ENCODE measurements around the gene P2RY8. TPM values are rescaled to one million over a fixed set of nuclear protein-coding genes. Genes with fewer than 3 reads are reported as not detected.

The P2RY8 gene
- total and polyA plus RNA-seq, 2 donors (not counting 1 experiment from before 2014, with no cell fraction given) = 72.3 to 142 TPM

DNA sequence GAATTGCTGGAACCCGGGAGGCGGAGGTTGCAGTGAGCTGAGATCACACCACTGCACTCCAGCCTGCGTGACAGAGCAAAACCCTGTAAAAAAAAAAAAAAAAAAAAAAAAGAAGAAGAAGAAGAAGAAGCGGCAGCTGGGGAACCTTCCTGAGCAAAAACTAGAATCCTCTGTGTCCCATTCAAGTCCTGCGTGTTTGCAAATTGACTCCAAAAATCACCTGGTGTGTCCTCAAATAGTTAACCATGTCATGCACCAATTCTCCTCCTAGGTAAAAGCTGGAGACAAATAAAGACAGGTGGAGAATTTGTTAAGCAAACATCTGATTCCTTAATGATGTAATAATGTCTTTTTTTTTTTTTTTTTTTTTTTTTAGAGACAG, 52.4 kb downstream of the P2RY8 start:
- WGBS (ENCODE audit: insufficient coverage) = 40% methylated on average over 1 of the region's 5 CpGs
- H3K79me2 ChIP-seq (ENCODE audit: control insufficient read depth, insufficient read depth, low read length) = peaks cover 78% of the 10 kb centered on the region
- no peaks in the 10 kb centered on the region for H3K27me3 ChIP-seq (replicated peaks in 1 of 4; ENCODE audit: control extremely low read depth in 1 of 4, control insufficient read depth in 3 of 4, insufficient read depth in 4 of 4, low read length in 3 of 4)
- CTCF ChIA-PET = no interaction called here
- TF ChIP-seq, protein P1, sequence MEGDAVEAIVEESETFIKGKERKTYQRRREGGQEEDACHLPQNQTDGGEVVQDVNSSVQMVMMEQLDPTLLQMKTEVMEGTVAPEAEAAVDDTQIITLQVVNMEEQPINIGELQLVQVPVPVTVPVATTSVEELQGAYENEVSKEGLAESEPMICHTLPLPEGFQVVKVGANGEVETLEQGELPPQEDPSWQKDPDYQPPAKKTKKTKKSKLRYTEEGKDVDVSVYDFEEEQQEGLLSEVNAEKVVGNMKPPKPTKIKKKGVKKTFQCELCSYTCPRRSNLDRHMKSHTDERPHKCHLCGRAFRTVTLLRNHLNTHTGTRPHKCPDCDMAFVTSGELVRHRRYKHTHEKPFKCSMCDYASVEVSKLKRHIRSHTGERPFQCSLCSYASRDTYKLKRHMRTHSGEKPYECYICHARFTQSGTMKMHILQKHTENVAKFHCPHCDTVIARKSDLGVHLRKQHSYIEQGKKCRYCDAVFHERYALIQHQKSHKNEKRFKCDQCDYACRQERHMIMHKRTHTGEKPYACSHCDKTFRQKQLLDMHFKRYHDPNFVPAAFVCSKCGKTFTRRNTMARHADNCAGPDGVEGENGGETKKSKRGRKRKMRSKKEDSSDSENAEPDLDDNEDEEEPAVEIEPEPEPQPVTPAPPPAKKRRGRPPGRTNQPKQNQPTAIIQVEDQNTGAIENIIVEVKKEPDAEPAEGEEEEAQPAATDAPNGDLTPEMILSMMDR (IDR thresholded peaks at IDR 0.05) = no peak
- no peak for TF ChIP-seq EZH2 (IDR thresholded peaks at IDR 0.05; ENCODE audit: borderline replicate concordance, insufficient read depth, low read depth, low read length, poor library complexity, severe bottlenecking)
- Mint-ChIP-seq H3K27ac (peak overlapping the region; percentile 78), H3K27me3 (no peaks in the 10 kb centered on the region), H3K9me3 (ENCODE audit: insufficient read depth) (peaks cover 1% of the 10 kb centered on the region), H3K4me1 (peaks cover 64% of the 10 kb centered on the region), H3K4me3 (peak overlapping the region; percentile 76)
- H3K4me1 ChIP-seq (ENCODE audit: control insufficient read depth in 2 of 2, insufficient read depth in 2 of 2, low read length in 2 of 2) = peaks cover 36 to 61% of the 10 kb centered on the region in 2 donors
- no peak overlapping the region for H3K27ac ChIP-seq (ENCODE audit: low read length in 2 of 2)
- ATAC-seq (ENCODE audit: low read depth) (no peak), DNase-seq (peak; percentile 49)
- peaks cover 70% of the 10 kb centered on the region for H4K20me1 ChIP-seq (ENCODE audit: control insufficient read depth, insufficient read depth, low read length, poor library complexity, severe bottlenecking)
- no peak overlapping the region for H3K4me3 ChIP-seq (ENCODE audit: control extremely low read depth in 1 of 5, extremely low read depth in 1 of 5, insufficient read depth in 1 of 5, low read depth in 2 of 5, low read length in 4 of 5)
- H3K4me2 ChIP-seq (replicated peaks; ENCODE audit: low read depth, low read length, poor library complexity, severe bottlenecking) = no peak overlapping the region
- no peak overlapping the region for H2AFZ ChIP-seq (ENCODE audit: insufficient read depth, low read depth, low read length, poor library complexity, severe bottlenecking)
- H3K9me3 ChIP-seq (ENCODE audit: control extremely low read depth in 1 of 3, control insufficient read depth in 2 of 3, insufficient read depth in 1 of 3, low read length in 2 of 3) = peaks cover 0 to 8% (median 4%) of the 10 kb centered on the region in 3 donors
- H3K9ac ChIP-seq (ENCODE audit: low read length) = no peak overlapping the region
- intact Hi-C loops (cut with micrococcal nuclease) = loop anchor here (1.0 kb wide), 1 partner anchor 10 kb away; no protein-coding TSS in a partner anchor
- peaks cover 10 to 63% of the 10 kb centered on the region in 2 experiments for H3K36me3 ChIP-seq (replicated peaks in 1 of 2; ENCODE audit: control extremely low read depth in 1 of 2, control insufficient read depth in 1 of 2, extremely low read depth in 1 of 2, insufficient read depth in 2 of 2, low read length in 1 of 2)
- POLR2A ChIA-PET = no interaction called here

DNA sequence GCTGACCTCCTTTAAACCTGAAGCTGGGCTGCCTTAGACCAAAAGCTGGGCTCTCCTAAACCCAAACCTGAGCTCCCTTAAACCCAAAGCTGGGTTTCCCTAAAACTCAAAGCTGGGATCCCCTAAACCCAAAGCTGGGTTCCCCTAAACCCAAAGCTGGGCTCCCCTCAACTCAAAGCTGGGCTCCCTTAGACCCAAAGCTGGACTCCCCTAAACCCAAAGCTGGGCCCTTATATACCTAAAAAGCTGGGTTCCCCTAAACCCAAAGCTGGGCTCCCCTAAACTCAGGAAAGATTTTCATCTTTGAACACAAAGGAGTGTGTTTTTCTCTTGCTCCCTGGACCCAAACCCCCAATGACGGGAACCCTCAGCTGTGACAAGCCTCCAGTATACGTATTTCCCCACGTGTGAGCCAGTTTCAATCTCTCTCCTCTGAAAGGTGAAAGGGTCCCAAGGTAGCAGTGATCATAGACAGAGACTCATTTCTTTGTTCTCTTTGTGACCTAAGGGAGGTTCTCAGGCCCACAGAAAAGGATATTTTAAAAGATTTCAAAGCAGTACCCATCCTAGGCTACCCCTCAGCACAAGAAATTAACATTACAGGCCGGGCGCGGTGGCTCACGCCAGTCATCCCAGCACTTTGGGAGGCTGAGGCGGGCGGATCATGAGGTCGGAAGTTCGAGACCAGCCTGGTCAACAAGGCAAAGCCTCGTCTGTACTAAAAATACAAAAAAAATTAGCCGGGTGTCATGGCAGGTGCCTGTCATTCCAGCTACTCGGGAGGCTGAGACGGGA, 52.9 kb downstream of the P2RY8 start:
- H3K4me1 Mint-ChIP-seq = peaks cover 69% of the 10 kb centered on the region

More for the DNA sequence above, 52.9 kb downstream of the P2RY8 start:
- H3K9me3 Mint-ChIP-seq (ENCODE audit: insufficient read depth) = peaks cover 6% of the 10 kb centered on the region
- Histone ChIP-seq H3K4me3 (ENCODE audit: control extremely low read depth in 1 of 5, extremely low read depth in 1 of 5, insufficient read depth in 1 of 5, low read depth in 2 of 5, low read length in 4 of 5) (no peak overlapping the region), H3K27me3 (replicated peaks in 1 of 4; ENCODE audit: control extremely low read depth in 1 of 4, control insufficient read depth in 3 of 4, insufficient read depth in 4 of 4, low read length in 3 of 4) (no peaks in the 10 kb centered on the region), H3K27ac (ENCODE audit: low read length in 2 of 2) (peak overlapping the region; percentile 28 to 74), H3K9ac (ENCODE audit: low read length) (no peak overlapping the region), H3K4me1 (ENCODE audit: control insufficient read depth in 2 of 2, insufficient read depth in 2 of 2, low read length in 2 of 2) (peaks cover 36 to 63% of the 10 kb centered on the region in 2 donors), H3K9me3 (ENCODE audit: control extremely low read depth in 1 of 3, control insufficient read depth in 2 of 3, insufficient read depth in 1 of 3, low read length in 2 of 3) (peaks cover 0 to 8% (median 6%) of the 10 kb centered on the region in 3 donors), H3K36me3 (replicated peaks in 1 of 2; ENCODE audit: control extremely low read depth in 1 of 2, control insufficient read depth in 1 of 2, extremely low read depth in 1 of 2, insufficient read depth in 2 of 2, low read length in 1 of 2) (peaks cover 10 to 65% of the 10 kb centered on the region in 2 experiments), H3K79me2 (ENCODE audit: control insufficient read depth, insufficient read depth, low read length) (peaks cover 79% of the 10 kb centered on the region), H4K20me1 (ENCODE audit: control insufficient read depth, insufficient read depth, low read length, poor library complexity, severe bottlenecking) (peaks cover 70% of the 10 kb centered on the region), H3K4me2 (replicated peaks; ENCODE audit: low read depth, low read length, poor library complexity, severe bottlenecking) (peak overlapping the region; percentile 33), H2AFZ (ENCODE audit: insufficient read depth, low read depth, low read length, poor library complexity, severe bottlenecking) (no peak overlapping the region)
- intact Hi-C loops (cut with micrococcal nuclease) = loop anchor here (1.0 kb wide), 1 partner anchor 10 kb away; no protein-coding TSS in a partner anchor
- DNase-seq (peak; percentile 60), ATAC-seq (ENCODE audit: low read depth) (peak; percentile 15)
- H3K27me3 Mint-ChIP-seq = no peaks in the 10 kb centered on the region
- CTCF ChIA-PET = no interaction called here
- H3K27ac Mint-ChIP-seq = peak overlapping the region; percentile 78
- TF ChIP-seq, protein P1 (IDR thresholded peaks at IDR 0.05) = no peak
- no peak for TF ChIP-seq EZH2 (IDR thresholded peaks at IDR 0.05; ENCODE audit: borderline replicate concordance, insufficient read depth, low read depth, low read length, poor library complexity, severe bottlenecking)
- 39% methylated on average over 4 of the region's 15 CpGs for WGBS (ENCODE audit: insufficient coverage)
- peak overlapping the region; percentile 76 for H3K4me3 Mint-ChIP-seq
- POLR2A ChIA-PET = no interaction called here

Data from B cell (primary cell).